ENCODE measurements around the gene DMWD. TPM values are rescaled to one million over a fixed set of nuclear protein-coding genes. Genes with fewer than 3 reads are reported as not detected.
A peak's percentile ranks its signal among the peaks of the same experiment; 100 is the strongest.

Gene DMWD
- total RNA-seq, 1 donor from 2014 or later: 110 TPM

- Histone ChIP-seq H3K9me3 (no peaks in the 10 kb centered on the region), H3K36me3 (peaks cover 45 to 56% of the 10 kb centered on the region in 2 donors), H3K4me1 (peaks cover 4 to 18% of the 10 kb centered on the region in 2 donors), H3K27ac (no peak overlapping the region), H3K4me3 (no peak overlapping the region), H3K27me3 (no peaks in the 10 kb centered on the region)
- DNase-seq (ENCODE audit: low spot score in 2 of 2): no peak
- no peak for TF ChIP-seq CTCF (IDR thresholded peaks at IDR 0.05)
- intact Hi-C loops (cut with DNase I): no loop called here
Measured at GRCh38 chr19:45774765-45775164, 17.9 kb downstream of the DMWD start.

GRCh38 chr19:45773384-45773783, 19.3 kb downstream of the DMWD start:
- peaks cover 4 to 11% of the 10 kb centered on the region in 2 donors for H3K4me1 ChIP-seq
- no peaks in the 10 kb centered on the region for H3K9me3 ChIP-seq
- H3K27me3 ChIP-seq: no peaks in the 10 kb centered on the region
- H3K27ac ChIP-seq: no peak overlapping the region
- H3K4me3 ChIP-seq: no peak overlapping the region
- H3K36me3 ChIP-seq: peaks cover 37 to 47% of the 10 kb centered on the region in 2 donors
- TF ChIP-seq CTCF (IDR thresholded peaks at IDR 0.05): no peak
- intact Hi-C loops (cut with DNase I): no loop called here
- no peak for DNase-seq (ENCODE audit: low spot score in 2 of 2)

GRCh38 chr19:45772912-45773311, 19.7 kb downstream of the DMWD start:
- no peak overlapping the region for H3K4me3 ChIP-seq
- H3K4me1 ChIP-seq: peaks cover 4 to 11% of the 10 kb centered on the region in 2 donors
- no peak for TF ChIP-seq CTCF (IDR thresholded peaks at IDR 0.05)
- no peaks in the 10 kb centered on the region for H3K27me3 ChIP-seq
- H3K9me3 ChIP-seq: no peaks in the 10 kb centered on the region
- no peak overlapping the region for H3K27ac ChIP-seq
- intact Hi-C loops (cut with DNase I): no loop called here
- DNase-seq (ENCODE audit: low spot score in 2 of 2): no peak
- H3K36me3 ChIP-seq: peaks cover 32 to 42% of the 10 kb centered on the region in 2 donors

- DNase-seq (ENCODE audit: low spot score in 2 of 2): no peak
- peak overlapping the region in 1 of 2 donors; percentile 96 for H3K27ac ChIP-seq
- H3K27me3 ChIP-seq: no peaks in the 10 kb centered on the region
- peaks cover 4 to 11% of the 10 kb centered on the region in 2 donors for H3K4me1 ChIP-seq
- intact Hi-C loops (cut with DNase I): no loop called here
- no peak for TF ChIP-seq CTCF (IDR thresholded peaks at IDR 0.05)
- H3K36me3 ChIP-seq: peaks cover 26 to 36% of the 10 kb centered on the region in 2 donors
- no peak overlapping the region for H3K4me3 ChIP-seq
- no peaks in the 10 kb centered on the region for H3K9me3 ChIP-seq
Measured at GRCh38 chr19:45772130-45772840, 20.4 kb downstream of the DMWD start.

DNA sequence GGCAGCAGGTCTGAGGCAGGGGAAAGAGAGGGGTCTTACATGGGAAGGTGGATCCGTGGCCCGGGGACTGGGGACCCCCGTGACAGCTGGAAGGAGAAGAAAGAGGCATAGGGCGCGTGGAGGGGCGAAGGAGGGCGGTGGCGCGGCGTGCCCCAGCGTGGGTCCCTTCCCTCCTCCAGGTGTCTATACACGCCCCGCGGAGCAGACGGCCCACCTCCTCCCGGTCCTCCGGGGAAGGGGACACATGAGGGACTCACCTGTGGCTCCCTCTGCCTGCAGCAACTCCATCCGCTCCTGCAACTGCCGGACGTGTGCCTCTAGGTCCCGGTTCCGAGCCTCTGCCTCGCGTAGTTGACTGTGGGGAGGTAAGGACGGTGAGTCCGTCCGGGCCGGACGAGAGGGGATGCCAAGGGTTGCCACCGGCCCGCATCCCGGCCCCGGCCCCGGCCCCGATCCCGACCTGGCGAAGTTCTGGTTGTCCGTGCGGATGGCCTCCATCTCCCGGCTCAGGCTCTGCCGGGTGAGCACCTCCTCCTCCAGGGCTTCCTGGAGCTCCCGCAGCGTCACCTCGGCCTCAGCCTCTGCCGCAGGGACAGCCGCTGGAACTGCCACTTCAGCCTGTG, 21.2 kb downstream of the DMWD start:
- Histone ChIP-seq H3K9me3 (no peaks in the 10 kb centered on the region), H3K4me3 (no peak overlapping the region), H3K27me3 (no peaks in the 10 kb centered on the region), H3K36me3 (peaks cover 17 to 27% of the 10 kb centered on the region in 2 donors), H3K4me1 (peaks cover 6 to 16% of the 10 kb centered on the region in 2 donors), H3K27ac (peak overlapping the region; percentile 81 to 96)
- no peak for TF ChIP-seq CTCF (IDR thresholded peaks at IDR 0.05)
- intact Hi-C loops (cut with DNase I): loop anchor here (2.0 kb wide), 1 partner anchor 91 kb away; the partner anchor contains the start of gene SYMPK
- DNase-seq (ENCODE audit: low spot score in 2 of 2): no peak

Measured in ascending aorta (tissue), 2 donors.